Stimulated activated CD4-positive, alpha-beta T cell treated with anti-CD3 and anti-CD28 coated beads, Interleukin-2, amount 100 ng/mL, for 4 hours (primary cell): ENCODE measurements around the gene IFNG-AS1.

Source experiments
- DNase-seq: peaks from one replicate; pipeline ENCODE4 v3.0.0-alpha.2; 2020; ENCODE audit warnings: low read depth

The IFNG-AS1 gene

GRCh38 chr12:67989184-67989920 lies at the start of gene IFNG-AS1:
Gene IFNG-AS1, plus strand, starts transcription at chr12:67989447.
- no peak for DNase-seq

GRCh38 chr12:67939611-67940010 lies 49.6 kb upstream of the IFNG-AS1 start:
- no peak for DNase-seq

- no peak for DNase-seq
Observed at GRCh38 chr12:67940780-67941243, 48.4 kb upstream of the IFNG-AS1 start.

GRCh38 chr12:67942724-67943123 lies 46.5 kb upstream of the IFNG-AS1 start:
- no peak for DNase-seq

GRCh38 chr12:67943141-67943892 lies 45.9 kb upstream of the IFNG-AS1 start:
- peak; percentile 52 for DNase-seq

- no peak for DNase-seq
Observed at GRCh38 chr12:67944093-67944492, 45.2 kb upstream of the IFNG-AS1 start.

GRCh38 chr12:67952787-67953186 lies 36.5 kb upstream of the IFNG-AS1 start:
- no peak for DNase-seq

GRCh38 chr12:67957383-67957782 lies 31.9 kb upstream of the IFNG-AS1 start:
- no peak for DNase-seq

- no peak for DNase-seq
Observed at GRCh38 chr12:67958187-67958586, 31.1 kb upstream of the IFNG-AS1 start.

GRCh38 chr12:67964456-67964855 lies 24.8 kb upstream of the IFNG-AS1 start:
- DNase-seq: no peak

- DNase-seq: no peak
Observed at GRCh38 chr12:67966560-67966959, 22.7 kb upstream of the IFNG-AS1 start.

GRCh38 chr12:67968321-67968720 lies 20.9 kb upstream of the IFNG-AS1 start:
- DNase-seq: no peak

GRCh38 chr12:67968725-67969124 lies 20.5 kb upstream of the IFNG-AS1 start:
- no peak for DNase-seq

- no peak for DNase-seq
Observed at GRCh38 chr12:67969134-67969802, 20.0 kb upstream of the IFNG-AS1 start.

- DNase-seq: no peak
Observed at GRCh38 chr12:67977668-67978067, 11.6 kb upstream of the IFNG-AS1 start.

- no peak for DNase-seq
Observed at GRCh38 chr12:67980391-67980790, 8.9 kb upstream of the IFNG-AS1 start.

GRCh38 chr12:67981287-67982162 lies 7.7 kb upstream of the IFNG-AS1 start:
- DNase-seq: no peak

- no peak for DNase-seq
Observed at GRCh38 chr12:67982164-67982563, 7.1 kb upstream of the IFNG-AS1 start.

GRCh38 chr12:67986632-67987031 lies 2.6 kb upstream of the IFNG-AS1 start:
- DNase-seq: no peak

GRCh38 chr12:67988601-67989021 lies 636 bp upstream of the IFNG-AS1 start:
- no peak for DNase-seq

GRCh38 chr12:67991158-67991557 lies 1.9 kb downstream of the IFNG-AS1 start:
- DNase-seq: peak; percentile 26

GRCh38 chr12:67993143-67993542 lies 3.9 kb downstream of the IFNG-AS1 start:
- no peak for DNase-seq
